A673 (cell line): ENCODE results near the gene SLC15A4.

Experiments used
- EZH2 ChIP-seq: fragments of 200-600 bp; sonication (generic); IDR thresholded peaks from 2 replicates; pipeline ENCODE4 v1.6.1; 2017; ENCODE audit warnings: borderline replicate concordance, low read depth, mild to moderate bottlenecking, mixed read lengths, antibody characterized with exemption, low read length; ENCODE audit not compliant: poor library complexity, severe bottlenecking
- TF ChIP-seq, protein P1 (sequence below): fragments of 300-800, 200-600 bp; sonication (generic); conservative IDR thresholded peaks from 2 replicates; pipeline ENCODE4 v1.5.1; 2017; ENCODE audit warnings: low read depth, mild to moderate bottlenecking, antibody characterized with exemption, low read length, moderate library complexity, mixed read lengths

DNA sequence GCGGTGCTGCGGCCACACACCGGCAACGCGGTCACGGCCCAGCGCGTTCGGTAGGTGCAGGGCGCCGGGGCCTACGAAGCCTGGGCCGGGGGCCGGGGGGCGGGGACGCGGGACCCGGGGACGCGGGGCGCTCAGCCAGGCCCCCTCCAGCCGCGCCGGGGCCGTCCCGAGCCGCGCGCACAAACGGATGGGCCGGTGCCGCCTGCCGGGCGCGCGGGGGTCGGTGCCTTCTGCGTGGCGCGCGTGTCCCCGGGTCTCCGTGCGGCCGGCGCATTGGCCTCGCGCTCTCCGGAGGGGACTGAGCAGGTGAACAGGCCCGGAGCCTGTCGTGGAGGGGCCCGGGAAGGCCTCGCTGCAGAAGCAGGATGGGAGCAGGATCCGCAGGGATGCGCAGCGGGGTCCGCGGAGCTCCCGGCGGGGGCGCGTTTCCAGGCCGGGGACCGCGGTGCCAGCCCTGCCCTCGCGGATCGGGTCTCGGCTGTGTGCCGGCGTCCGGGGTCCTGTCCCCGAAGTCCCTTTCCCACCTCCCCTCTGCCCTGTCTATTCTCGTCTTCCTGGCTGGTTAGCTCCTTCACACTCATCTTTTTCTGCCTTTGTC lies 29.9 kb upstream of the SLC15A4 start:
- TF ChIP-seq, protein P1, sequence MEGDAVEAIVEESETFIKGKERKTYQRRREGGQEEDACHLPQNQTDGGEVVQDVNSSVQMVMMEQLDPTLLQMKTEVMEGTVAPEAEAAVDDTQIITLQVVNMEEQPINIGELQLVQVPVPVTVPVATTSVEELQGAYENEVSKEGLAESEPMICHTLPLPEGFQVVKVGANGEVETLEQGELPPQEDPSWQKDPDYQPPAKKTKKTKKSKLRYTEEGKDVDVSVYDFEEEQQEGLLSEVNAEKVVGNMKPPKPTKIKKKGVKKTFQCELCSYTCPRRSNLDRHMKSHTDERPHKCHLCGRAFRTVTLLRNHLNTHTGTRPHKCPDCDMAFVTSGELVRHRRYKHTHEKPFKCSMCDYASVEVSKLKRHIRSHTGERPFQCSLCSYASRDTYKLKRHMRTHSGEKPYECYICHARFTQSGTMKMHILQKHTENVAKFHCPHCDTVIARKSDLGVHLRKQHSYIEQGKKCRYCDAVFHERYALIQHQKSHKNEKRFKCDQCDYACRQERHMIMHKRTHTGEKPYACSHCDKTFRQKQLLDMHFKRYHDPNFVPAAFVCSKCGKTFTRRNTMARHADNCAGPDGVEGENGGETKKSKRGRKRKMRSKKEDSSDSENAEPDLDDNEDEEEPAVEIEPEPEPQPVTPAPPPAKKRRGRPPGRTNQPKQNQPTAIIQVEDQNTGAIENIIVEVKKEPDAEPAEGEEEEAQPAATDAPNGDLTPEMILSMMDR, result no peak
- no peak for TF ChIP-seq EZH2
